ENCODE results near the gene ATG16L2.
"Not testable (repeated sequence)": the region's sequence is repeated elsewhere in the genome, so short reads cannot be mapped to it uniquely, and the experiment has no call there.

Gene ATG16L2

GRCh38 chr11:72850832-72851231, 36.6 kb downstream of the ATG16L2 start:
- Histone ChIP-seq H3K27ac (no peak overlapping the region), H3K27me3 (replicated peaks) (no peaks in the 10 kb centered on the region), H3K4me3 (ENCODE audit: low read depth, low read length) (no peak overlapping the region), H3K36me3 (replicated peaks) (no peaks in the 10 kb centered on the region)
- in situ Hi-C loops (cut with HindIII; ENCODE audit: low pct_ligation_motif_present, low sequenced_read_pairs) = no loop called here
- TF ChIP-seq CTCF (IDR thresholded peaks at IDR 0.05; ENCODE audit: low read depth, low read length, missing control alignments) = no peak
- DNase-seq = no peak

- no peak overlapping the region for H3K27ac ChIP-seq
- peak; percentile 54 for DNase-seq
- in situ Hi-C loops (cut with HindIII; ENCODE audit: low pct_ligation_motif_present, low sequenced_read_pairs) = no loop called here
- TF ChIP-seq CTCF (IDR thresholded peaks at IDR 0.05; ENCODE audit: low read depth, low read length, missing control alignments) = no peak
- H3K4me3 ChIP-seq (ENCODE audit: low read depth, low read length) = no peak overlapping the region
- H3K27me3 ChIP-seq (replicated peaks) = no peaks in the 10 kb centered on the region
- no peaks in the 10 kb centered on the region for H3K36me3 ChIP-seq (replicated peaks)
These were observed 37.5 kb downstream of the ATG16L2 start for GRCh38 chr11:72851726-72852125.

GRCh38 chr11:72856065-72856464, 41.9 kb downstream of the ATG16L2 start:
- no peak for DNase-seq
- Histone ChIP-seq H3K4me3 (ENCODE audit: low read depth, low read length) (no peak overlapping the region), H3K36me3 (replicated peaks) (no peaks in the 10 kb centered on the region), H3K27ac (peak overlapping the region; percentile 62), H3K27me3 (replicated peaks) (no peaks in the 10 kb centered on the region)
- in situ Hi-C loops (cut with HindIII; ENCODE audit: low pct_ligation_motif_present, low sequenced_read_pairs) = no loop called here
- no peak for TF ChIP-seq CTCF (IDR thresholded peaks at IDR 0.05; ENCODE audit: low read depth, low read length, missing control alignments)

GRCh38 chr11:72856551-72857345, 42.5 kb downstream of the ATG16L2 start:
- Histone ChIP-seq H3K27me3 (replicated peaks) (no peaks in the 10 kb centered on the region), H3K4me3 (ENCODE audit: low read depth, low read length) (no peak overlapping the region), H3K27ac (peak overlapping the region; percentile 62), H3K36me3 (replicated peaks) (no peaks in the 10 kb centered on the region)
- in situ Hi-C loops (cut with HindIII; ENCODE audit: low pct_ligation_motif_present, low sequenced_read_pairs) = no loop called here
- TF ChIP-seq CTCF (IDR thresholded peaks at IDR 0.05; ENCODE audit: low read depth, low read length, missing control alignments) = peak; percentile 29
- no peak for DNase-seq

- H3K27me3 ChIP-seq (replicated peaks); H3K27ac ChIP-seq; in situ Hi-C loops (cut with HindIII; ENCODE audit: low pct_ligation_motif_present, low sequenced_read_pairs); H3K4me3 ChIP-seq (ENCODE audit: low read depth, low read length); H3K36me3 ChIP-seq (replicated peaks); DNase-seq: not testable (repeated sequence)
These were observed 44.1 kb downstream of the ATG16L2 start for GRCh38 chr11:72858267-72858666.

- H3K36me3 ChIP-seq (replicated peaks) = no peaks in the 10 kb centered on the region
- DNase-seq = no peak
- H3K4me3 ChIP-seq (ENCODE audit: low read depth, low read length) = no peak overlapping the region
- TF ChIP-seq CTCF (IDR thresholded peaks at IDR 0.05; ENCODE audit: low read depth, low read length, missing control alignments) = no peak
- H3K27ac ChIP-seq = no peak overlapping the region
- H3K27me3 ChIP-seq (replicated peaks) = no peaks in the 10 kb centered on the region
- in situ Hi-C loops (cut with HindIII; ENCODE audit: low pct_ligation_motif_present, low sequenced_read_pairs) = no loop called here
These were observed 44.9 kb downstream of the ATG16L2 start for GRCh38 chr11:72859126-72859525.

Data from brain microvascular endothelial cell (primary cell).